Upper lobe of left lung (tissue), 4 donors: Measurements from ENCODE around the gene SPTBN1.

Experiments
- CTCF ChIP-seq, 6 experiments: fragments of 450-650 bp in 4 of 6; fragments of 200-600 bp in 2 of 6; sonication (generic) in 2 of 6; IDR thresholded peaks; one replicate each; pipeline ENCODE4 v1.5.1; 2016 to 2019; ENCODE audit warnings: antibody characterized with exemption in 6 of 6
- EP300 ChIP-seq, 4 donors: sonication (generic); formaldehyde crosslinking; IDR thresholded peaks; one replicate each; pipeline ENCODE4 v1.5.1; 2017; ENCODE audit warnings: antibody characterized with exemption in 4 of 4, control low read depth in 2 of 4

GRCh38 chr2:54695378-54695777 lies 239.3 kb downstream of the SPTBN1 start:
- TF ChIP-seq CTCF (IDR thresholded peaks at IDR 0.05) (no peak), EP300 (IDR thresholded peaks at IDR 0.05) (no peak)
